HepG2 (cell line): ENCODE results near the gene WIPF2. TPM values are rescaled to one million over a fixed set of nuclear protein-coding genes. Genes with fewer than 3 reads are reported as not detected.

Experiments
- ATAC-seq: fragments of 200-7000 bp; cut with Tn5 transposase; 3 replicates; pipeline ENCODE4 v1.9.1; 2020; ENCODE audit warnings: mild to moderate bottlenecking, moderate library complexity
- BruUV-seq: library from RNA; stranded (reverse); fragments of 400-500 nt; replicated peaks from 2 replicates; lab custom pipeline; 2021; lab: Mats Ljungman, UMichigan
- CTCF ChIA-PET: fragments of 300-600 bp; formaldehyde crosslinking; extraction: SDS; loops from one replicate; lab custom pipeline; 2021; ENCODE audit warnings: low total read pairs, inconsistent platforms, low intra/inter-chr PET ratio; lab: Yijun Ruan, JAX
- POLR2A ChIA-PET: fragments of 350-600 bp; sonication (Branson Sonifier 250); formaldehyde crosslinking; loops from one replicate; lab custom pipeline; 2020; ENCODE audit warnings: antibody characterized with exemption, inconsistent platforms; lab: Yijun Ruan, JAX
- DNase-seq: peaks from one replicate; pipeline ENCODE4 v3.0.0-alpha.2; 2015; ENCODE audit warnings: low spot score
- FAIRE-seq: peaks from 3 replicates; lab custom pipeline; 2011; peaks lifted over from hg19 to GRCh38; lab: Jason Lieb, UNC
- H2AFZ ChIP-seq: one replicate; pipeline ENCODE4 v1.6.1; 2011; ENCODE audit warnings: low read length, inconsistent platforms
- H3K27ac ChIP-seq: fragments of 300-600 bp; 3 replicates; pipeline ENCODE4 v1.8.0; 2011; ENCODE audit warnings: mixed run types, mild to moderate bottlenecking, mixed read lengths, low read length, inconsistent platforms; ENCODE audit not compliant: insufficient read depth; ENCODE audit errors: extremely low read length
- H3K27me3 ChIP-seq, 2 experiments: fragments of 200-600 bp in 1 of 2; 2 replicates in 1 of 2; 3 replicates in 1 of 2; pipeline versions ENCODE4 v1.6.0 to v1.8.0; 2011; ENCODE audit warnings: low read length in 2 of 2, mild to moderate bottlenecking in 2 of 2, moderate library complexity in 2 of 2, inconsistent platforms in 1 of 2; ENCODE audit not compliant: insufficient read depth in 2 of 2, control insufficient read depth in 1 of 2
- H3K36me3 ChIP-seq, 2 experiments: fragments of 200-600 bp in 1 of 2; replicated peaks in 1 of 2; 2 replicates in 1 of 2; 3 replicates in 1 of 2; pipeline versions ENCODE4 v1.5.1 to v1.8.0; 2011; ENCODE audit warnings: low read length in 2 of 2, inconsistent platforms in 1 of 2; ENCODE audit not compliant: insufficient read depth in 2 of 2, control insufficient read depth in 1 of 2
- H3K4me1 ChIP-seq: 2 replicates; pipeline ENCODE4 v1.5.1; 2012; ENCODE audit warnings: low read length, inconsistent platforms; ENCODE audit not compliant: insufficient read depth
- H3K4me2 ChIP-seq: 2 replicates; pipeline ENCODE4 v1.6.0; 2011; ENCODE audit warnings: low read depth, low read length, inconsistent platforms
- H3K4me3 ChIP-seq, 3 experiments: fragments of 200-600 bp in 1 of 3; sonication (generic), shearing (Covaris generic) in 1 of 3; replicated peaks in 1 of 3; 2 replicates each; pipeline ENCODE4 v1.5.1; 2011 to 2016; ENCODE audit warnings: low read length in 3 of 3, inconsistent platforms in 2 of 3, low read depth in 2 of 3, mild to moderate bottlenecking in 2 of 3, control low read depth in 1 of 3, mixed read lengths in 1 of 3; ENCODE audit not compliant: insufficient read depth in 1 of 3
- H3K79me2 ChIP-seq: one replicate; pipeline ENCODE4 v1.6.1; 2011; ENCODE audit warnings: low read length, inconsistent platforms; ENCODE audit not compliant: insufficient read depth
- H3K9ac ChIP-seq: 2 replicates; pipeline ENCODE4 v1.6.0; 2011; ENCODE audit warnings: mild to moderate bottlenecking, low read depth, low read length, inconsistent platforms; ENCODE audit not compliant: insufficient read depth
- H3K9me3 ChIP-seq: 2 replicates; pipeline ENCODE4 v1.5.1; 2012; ENCODE audit warnings: mild to moderate bottlenecking, low read length
- H4K20me1 ChIP-seq: 2 replicates; pipeline ENCODE4 v1.6.0; 2011; ENCODE audit warnings: inconsistent platforms, mild to moderate bottlenecking, low read length, moderate library complexity; ENCODE audit not compliant: insufficient read depth
- IRX3 ChIP-seq: sonication (generic); formaldehyde crosslinking; IDR thresholded peaks from 2 replicates; pipeline ENCODE4 v1.8.1; 2023; ENCODE audit warnings: mild to moderate bottlenecking, low read depth, missing genetic modification reagents, borderline replicate concordance
- NBN ChIP-seq: fragments of 450-650 bp; conservative IDR thresholded peaks from 2 replicates; pipeline ENCODE4 v1.6.1; 2017
- ZC3H13 ChIP-seq: sonication (generic); formaldehyde crosslinking; IDR thresholded peaks from 2 replicates; pipeline ENCODE4 v1.8.1; 2023; ENCODE audit warnings: mild to moderate bottlenecking, missing genetic modification reagents, moderate library complexity
- ZFP1 ChIP-seq: IDR thresholded peaks from 2 replicates; pipeline ENCODE4 v1.6.1; 2016
- ZMYM3 ChIP-seq: sonication (generic); formaldehyde crosslinking; IDR thresholded peaks from 2 replicates; pipeline ENCODE4 v1.5.1; 2020; ENCODE audit warnings: mild to moderate bottlenecking, missing genetic modification reagents
- ZNF160 ChIP-seq: sonication (generic); formaldehyde crosslinking; IDR thresholded peaks from 2 replicates; pipeline ENCODE4 v1.8.0; 2022; ENCODE audit warnings: mild to moderate bottlenecking, inconsistent platforms, missing genetic modification reagents
- WGBS: methylation state at CpG from one replicate; pipeline ENCODE4 v1.1.6; 2017; ENCODE audit warnings: low lambda C conversion rate; 5-methylcytosine and 5-hydroxymethylcytosine counted together
- in situ Hi-C: cut with HindIII; loops from 2 replicates; pipeline ENCODE4 v1.10.0; 2017; ENCODE audit warnings: low pct_unique_long_range_greater_than_20kb; ENCODE audit not compliant: extremely low pct_ligation_motif_present
- intact Hi-C: fragments of 100-400 bp; cut with micrococcal nuclease; formaldehyde crosslinking; loops from one replicate; pipeline ENCODE4 v1.10.0; 2022; ENCODE audit not compliant: unreplicated experiment
- polyA plus RNA-seq, 8 experiments: library from polyadenylated mRNA; depleted of rRNA in 3 of 8; stranded (reverse) in 7 of 8; unstranded in 1 of 8; fragments of >200 nt; fragmentation: Illumina TruSeq in 4 of 8; extraction: Trizol in 4 of 8; gene quantifications; 2 replicates each; pipeline versions ENCODE4 v1.2.1 to v1.2.3, GENCODE V29; 2011 to 2016; ENCODE audit warnings: low read depth in 4 of 8, missing spikeins in 1 of 8, mixed read lengths in 1 of 8; ENCODE audit not compliant: insufficient read depth in 1 of 8
- total RNA-seq, 5 experiments: library from RNA; depleted of rRNA; stranded (reverse); fragments of >200 nt; fragmentation: Illumina TruSeq; extraction: Trizol; gene quantifications; 2 replicates each; pipeline ENCODE4 v1.2.3, GENCODE V29; 2016; ENCODE audit warnings: low read depth in 1 of 5
- TF ChIP-seq, protein P1 (sequence below): fragments of 450-650 bp; IDR thresholded peaks from 2 replicates; pipeline ENCODE4 v1.6.1; 2017; ENCODE audit warnings: mild to moderate bottlenecking
- TF ChIP-seq, protein P2 (sequence below): IDR thresholded peaks from 2 replicates; pipeline ENCODE4 v1.6.1; 2018; ENCODE audit warnings: missing genetic modification reagents, mild to moderate bottlenecking, missing compliant biosample characterization

Gene WIPF2
- total and polyA plus RNA-seq, 2 of the 13 experiments (the other 11 are each of a cell fraction or from before 2014, with no cell fraction given): 7.2 to 10.8 TPM

DNA sequence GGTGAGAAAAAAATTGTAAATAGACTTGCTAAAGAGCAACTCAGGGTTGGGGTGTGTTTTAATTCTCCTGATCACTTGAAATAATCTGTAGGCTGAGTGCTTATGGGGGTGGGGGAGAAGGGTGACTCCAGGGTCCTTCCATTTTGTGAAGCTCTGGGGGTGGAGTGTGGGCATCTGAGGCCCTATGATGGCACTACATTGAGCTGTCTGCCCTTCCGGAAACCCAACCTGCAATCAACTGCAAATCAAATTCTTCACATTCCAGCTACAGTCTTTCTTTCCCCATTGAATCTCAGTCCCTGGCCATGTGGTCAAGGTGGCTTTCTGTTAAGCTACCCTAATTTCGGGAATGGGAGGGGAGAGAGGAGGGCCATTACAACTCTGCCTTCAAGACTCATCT, 62.6 kb downstream of the WIPF2 start:
- no TSS peak for BruUV-seq
- Histone ChIP-seq H3K9me3 (no peaks in the 10 kb centered on the region), H3K27me3 (no peaks in the 10 kb centered on the region), H4K20me1 (no peaks in the 10 kb centered on the region), H3K4me2 (no peak overlapping the region), H3K4me3 (no peak overlapping the region), H3K4me1 (peaks cover 30% of the 10 kb centered on the region), H3K79me2 (no peaks in the 10 kb centered on the region), H3K36me3 (peaks cover 15 to 45% of the 10 kb centered on the region in 2 experiments), H3K9ac (no peak overlapping the region), H3K27ac (no peak overlapping the region), H2AFZ (no peak overlapping the region)
- CTCF ChIA-PET: no interaction called here
- 92% methylated on average over 2 of the region's 2 CpGs for WGBS
- TF ChIP-seq ZFP1 (CRISPR knock-in tag) (no peak), ZMYM3 (no peak), ZC3H13 (no peak), IRX3 (CRISPR knock-in tag) (no peak), NBN (no peak), ZNF160 (CRISPR knock-in tag) (no peak)
- TF ChIP-seq, protein P1, sequence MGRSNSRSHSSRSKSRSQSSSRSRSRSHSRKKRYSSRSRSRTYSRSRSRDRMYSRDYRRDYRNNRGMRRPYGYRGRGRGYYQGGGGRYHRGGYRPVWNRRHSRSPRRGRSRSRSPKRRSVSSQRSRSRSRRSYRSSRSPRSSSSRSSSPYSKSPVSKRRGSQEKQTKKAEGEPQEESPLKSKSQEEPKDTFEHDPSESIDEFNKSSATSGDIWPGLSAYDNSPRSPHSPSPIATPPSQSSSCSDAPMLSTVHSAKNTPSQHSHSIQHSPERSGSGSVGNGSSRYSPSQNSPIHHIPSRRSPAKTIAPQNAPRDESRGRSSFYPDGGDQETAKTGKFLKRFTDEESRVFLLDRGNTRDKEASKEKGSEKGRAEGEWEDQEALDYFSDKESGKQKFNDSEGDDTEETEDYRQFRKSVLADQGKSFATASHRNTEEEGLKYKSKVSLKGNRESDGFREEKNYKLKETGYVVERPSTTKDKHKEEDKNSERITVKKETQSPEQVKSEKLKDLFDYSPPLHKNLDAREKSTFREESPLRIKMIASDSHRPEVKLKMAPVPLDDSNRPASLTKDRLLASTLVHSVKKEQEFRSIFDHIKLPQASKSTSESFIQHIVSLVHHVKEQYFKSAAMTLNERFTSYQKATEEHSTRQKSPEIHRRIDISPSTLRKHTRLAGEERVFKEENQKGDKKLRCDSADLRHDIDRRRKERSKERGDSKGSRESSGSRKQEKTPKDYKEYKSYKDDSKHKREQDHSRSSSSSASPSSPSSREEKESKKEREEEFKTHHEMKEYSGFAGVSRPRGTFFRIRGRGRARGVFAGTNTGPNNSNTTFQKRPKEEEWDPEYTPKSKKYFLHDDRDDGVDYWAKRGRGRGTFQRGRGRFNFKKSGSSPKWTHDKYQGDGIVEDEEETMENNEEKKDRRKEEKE: no peak
- TF ChIP-seq, protein P2, sequence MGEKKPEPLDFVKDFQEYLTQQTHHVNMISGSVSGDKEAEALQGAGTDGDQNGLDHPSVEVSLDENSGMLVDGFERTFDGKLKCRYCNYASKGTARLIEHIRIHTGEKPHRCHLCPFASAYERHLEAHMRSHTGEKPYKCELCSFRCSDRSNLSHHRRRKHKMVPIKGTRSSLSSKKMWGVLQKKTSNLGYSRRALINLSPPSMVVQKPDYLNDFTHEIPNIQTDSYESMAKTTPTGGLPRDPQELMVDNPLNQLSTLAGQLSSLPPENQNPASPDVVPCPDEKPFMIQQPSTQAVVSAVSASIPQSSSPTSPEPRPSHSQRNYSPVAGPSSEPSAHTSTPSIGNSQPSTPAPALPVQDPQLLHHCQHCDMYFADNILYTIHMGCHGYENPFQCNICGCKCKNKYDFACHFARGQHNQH (CRISPR knock-in tag): no peak
- intact Hi-C loops (no loop called here), in situ Hi-C loops (loop anchor here (10.0 kb wide), 1 partner anchor 267 kb away; the partner anchor contains the start of gene CSF3)
- DNase-seq (no peak), ATAC-seq (no peak), FAIRE-seq (no peak)
- POLR2A ChIA-PET: interaction anchor here (0.5 kb wide), 1 partner anchor 99 kb away, joined by 3 read pairs; no protein-coding TSS in a partner anchor
